ENCODE results near the gene HS3ST4. TPM values are rescaled to one million over a fixed set of nuclear protein-coding genes. Genes with fewer than 3 reads are reported as not detected.

The HS3ST4 gene
- total and polyA plus RNA-seq, 2 donors (not counting 3 experiments of a cell fraction or from before 2014, with no cell fraction given) = not detected

GRCh38 chr16:26053889-26054288 lies 362.1 kb downstream of the HS3ST4 start:
- no peak for DNase-seq (ENCODE audit: low read depth, low spot score)
- H3K4me2 ChIP-seq (ENCODE audit: insufficient read depth, low read length) = no peak overlapping the region
- no TSS peak for BruUV-seq (replicated peaks)
- no peak for FAIRE-seq
- no peak overlapping the region for H3K27ac ChIP-seq (ENCODE audit: insufficient read depth, low read depth, low read length)
- ChIA-PET POLR2A (no interaction called here), CTCF (no interaction called here)
- no peaks in the 10 kb centered on the region for H3K4me1 ChIP-seq (ENCODE audit: control insufficient read depth, extremely low read depth, insufficient read depth, low read length)
- H3K9me1 ChIP-seq (replicated peaks; ENCODE audit: control insufficient read depth, extremely low read depth, insufficient read depth, low read length) = no peaks in the 10 kb centered on the region
- no peak overlapping the region for H3K4me3 ChIP-seq (replicated peaks in 1 of 3; ENCODE audit: insufficient read depth in 1 of 3, low read depth in 1 of 3, low read length in 3 of 3)
- H2AFZ ChIP-seq (ENCODE audit: low read depth, low read length) = no peak overlapping the region
- dilution Hi-C loops (cut with MboI; ENCODE audit: extremely low pct_ligation_motif_present, low sequenced_read_pairs) = no loop called here
- H3K36me3 ChIP-seq (ENCODE audit: control insufficient read depth in 2 of 2, extremely low read depth in 1 of 2, insufficient read depth in 2 of 2, low read length in 2 of 2) = no peaks in the 10 kb centered on the region
- no peaks in the 10 kb centered on the region for H3K79me2 ChIP-seq (ENCODE audit: control insufficient read depth, insufficient read depth, low read length)
- no peaks in the 10 kb centered on the region for H3K27me3 ChIP-seq (ENCODE audit: control insufficient read depth in 2 of 2, insufficient read depth in 2 of 2, low read length in 2 of 2)
- H4K20me1 ChIP-seq (replicated peaks; ENCODE audit: control insufficient read depth, extremely low read depth, insufficient read depth, low read length) = no peaks in the 10 kb centered on the region
- H3K9me3 ChIP-seq (replicated peaks; ENCODE audit: control insufficient read depth, insufficient read depth, low read length) = peaks cover 5% of the 10 kb centered on the region
- no peak overlapping the region for H3K9ac ChIP-seq (replicated peaks; ENCODE audit: extremely low read depth, insufficient read depth, low read length)
- TF ChIP-seq GATA2 (IDR thresholded peaks at IDR 0.05; ENCODE audit: insufficient read depth, insufficient read length, low read depth, low read length) = no peak
- no peak for TF ChIP-seq EZH2 (IDR thresholded peaks at IDR 0.05; ENCODE audit: borderline replicate concordance, low read depth, low read length, severe bottlenecking)
- TF ChIP-seq POLR2A (IDR thresholded peaks at IDR 0.05; ENCODE audit: low read depth, low read length) = no peak
- intact Hi-C loops (cut with micrococcal nuclease) = no loop called here

GRCh38 chr16:26058326-26058725 lies 366.6 kb downstream of the HS3ST4 start:
- H3K4me2 ChIP-seq (ENCODE audit: insufficient read depth, low read length) = no peak overlapping the region
- H3K9me3 ChIP-seq (replicated peaks; ENCODE audit: control insufficient read depth, insufficient read depth, low read length) = peaks cover 7% of the 10 kb centered on the region
- H3K4me1 ChIP-seq (ENCODE audit: control insufficient read depth, extremely low read depth, insufficient read depth, low read length) = no peaks in the 10 kb centered on the region
- intact Hi-C loops (cut with micrococcal nuclease) (no loop called here), dilution Hi-C loops (cut with MboI; ENCODE audit: extremely low pct_ligation_motif_present, low sequenced_read_pairs) (no loop called here)
- no TSS peak for BruUV-seq (replicated peaks)
- H3K79me2 ChIP-seq (ENCODE audit: control insufficient read depth, insufficient read depth, low read length) = no peaks in the 10 kb centered on the region
- H3K27me3 ChIP-seq (ENCODE audit: control insufficient read depth in 2 of 2, insufficient read depth in 2 of 2, low read length in 2 of 2) = no peaks in the 10 kb centered on the region
- CTCF ChIA-PET = no interaction called here
- no peak overlapping the region for H3K4me3 ChIP-seq (replicated peaks in 1 of 3; ENCODE audit: insufficient read depth in 1 of 3, low read depth in 1 of 3, low read length in 3 of 3)
- POLR2A ChIA-PET = no interaction called here
- H3K36me3 ChIP-seq (ENCODE audit: control insufficient read depth in 2 of 2, extremely low read depth in 1 of 2, insufficient read depth in 2 of 2, low read length in 2 of 2) = no peaks in the 10 kb centered on the region
- TF ChIP-seq POLR2AphosphoS5 (IDR thresholded peaks at IDR 0.05; ENCODE audit: insufficient read depth, low read depth, low read length) (no peak), POLR2A (IDR thresholded peaks at IDR 0.05; ENCODE audit: low read depth, low read length) (no peak), FOS (IDR thresholded peaks at IDR 0.05; ENCODE audit: borderline replicate concordance, insufficient read depth, low read length) (no peak), MAX (IDR thresholded peaks at IDR 0.05; ENCODE audit: insufficient read depth, insufficient read length) (no peak)
- no peak overlapping the region for H2AFZ ChIP-seq (ENCODE audit: low read depth, low read length)
- no peak overlapping the region for H3K27ac ChIP-seq (ENCODE audit: insufficient read depth, low read depth, low read length)
- H3K9ac ChIP-seq (replicated peaks; ENCODE audit: extremely low read depth, insufficient read depth, low read length) = no peak overlapping the region
- no peaks in the 10 kb centered on the region for H3K9me1 ChIP-seq (replicated peaks; ENCODE audit: control insufficient read depth, extremely low read depth, insufficient read depth, low read length)
- DNase-seq (ENCODE audit: low read depth, low spot score) (no peak), FAIRE-seq (no peak)
- H4K20me1 ChIP-seq (replicated peaks; ENCODE audit: control insufficient read depth, extremely low read depth, insufficient read depth, low read length) = no peaks in the 10 kb centered on the region

Measured in endothelial cell of umbilical vein (primary cell).